GM19035 (cell line): ENCODE measurements around the gene ZNF507.

Experiments
- ATAC-seq: cut with Tn5 transposase; IDR thresholded peaks from one replicate; pipeline ENCODE4 v1.9.1; 2021; ENCODE audit not compliant: unreplicated experiment

The ZNF507 gene

GRCh38 chr19:32339423-32339822 is 6.0 kb upstream of the ZNF507 start:
- ATAC-seq, result no peak

DNA sequence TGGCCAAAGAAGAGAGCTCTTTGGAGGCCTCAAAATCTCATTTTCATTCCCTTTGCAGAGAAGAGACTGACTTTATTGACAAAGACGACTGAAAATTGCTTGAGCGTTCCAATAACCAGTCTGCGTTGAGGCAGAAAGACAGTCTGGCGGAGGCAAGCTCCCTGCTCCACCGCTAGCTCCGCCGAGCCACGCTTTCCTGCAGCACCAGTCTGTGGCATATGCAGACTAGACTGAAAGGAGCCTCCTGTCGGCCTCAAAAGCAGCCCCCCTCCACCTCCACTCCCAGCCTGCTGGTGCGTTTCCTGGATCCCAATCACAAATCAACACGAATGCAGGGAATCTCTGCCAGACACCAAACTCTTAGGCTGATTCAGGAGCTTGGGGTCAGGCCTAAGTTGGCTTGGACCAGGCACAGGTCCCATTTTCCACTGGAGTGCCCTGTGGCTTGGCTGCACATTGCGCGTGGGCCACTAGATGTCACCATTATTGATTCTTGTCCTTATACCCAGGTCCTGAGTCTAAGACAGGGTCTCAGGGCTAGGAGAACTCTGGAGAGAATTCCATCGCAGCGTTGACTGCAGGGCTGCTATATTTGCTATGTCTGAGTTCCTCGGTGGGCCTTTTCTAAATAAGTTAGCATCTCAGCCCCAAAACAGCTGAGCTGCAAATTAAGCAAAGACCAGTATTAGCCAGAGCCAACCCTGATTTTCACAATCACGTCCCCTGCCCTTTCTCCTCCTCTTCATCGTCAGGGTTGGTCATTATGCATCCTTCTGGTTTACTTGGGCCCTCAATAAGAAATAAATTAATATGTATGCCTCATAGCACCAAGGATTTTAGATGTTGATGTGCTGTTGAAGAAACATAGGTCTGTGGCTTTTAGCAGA is 5.2 kb upstream of the ZNF507 start:
- no peak for ATAC-seq

- ATAC-seq, result no peak
Measured at GRCh38 chr19:32342695-32343094, 2.7 kb upstream of the ZNF507 start.

GRCh38 chr19:32343550-32344262 is 1.7 kb upstream of the ZNF507 start:
- ATAC-seq, result no peak

GRCh38 chr19:32346901-32347300 is 1.5 kb downstream of the ZNF507 start:
- ATAC-seq, result no peak

DNA sequence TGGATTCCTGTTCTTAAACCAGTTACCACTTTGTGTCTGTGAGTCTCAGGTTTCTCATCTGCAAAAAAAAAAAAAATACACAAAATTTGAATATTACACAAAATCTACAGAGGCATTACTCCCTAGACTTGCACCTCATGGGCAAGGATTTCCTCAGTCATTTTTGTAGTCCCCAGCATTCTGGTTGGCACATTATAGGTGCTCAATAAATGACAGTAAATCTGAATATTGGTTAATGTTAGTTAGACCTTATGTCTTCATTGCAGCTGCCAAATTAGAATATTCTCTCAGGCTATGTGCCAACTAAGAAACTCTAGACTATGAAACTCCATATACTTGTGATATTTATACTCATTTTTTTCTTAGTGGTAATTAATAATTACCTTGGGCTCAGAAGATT is 2.2 kb downstream of the ZNF507 start:
- ATAC-seq, result no peak

DNA sequence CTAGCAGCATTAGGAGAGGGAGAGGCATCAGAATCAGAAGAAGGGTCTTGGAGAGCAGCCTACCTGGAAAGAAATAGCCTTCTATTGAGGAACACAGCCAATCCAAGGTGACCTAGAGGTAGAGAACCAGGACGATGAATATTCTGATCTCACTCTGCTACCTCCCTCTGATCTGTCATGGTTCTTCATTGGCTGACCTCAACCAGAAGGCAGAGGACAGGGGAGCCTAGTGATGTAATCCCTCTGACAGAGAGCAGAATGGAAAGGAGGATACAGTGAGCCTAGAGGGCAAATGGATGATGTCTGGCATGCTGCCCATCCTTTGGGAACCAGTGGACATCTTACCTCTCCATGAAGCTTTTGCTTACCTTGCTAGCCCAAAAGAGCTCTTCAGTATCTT is 3.6 kb downstream of the ZNF507 start:
- ATAC-seq, result no peak

DNA sequence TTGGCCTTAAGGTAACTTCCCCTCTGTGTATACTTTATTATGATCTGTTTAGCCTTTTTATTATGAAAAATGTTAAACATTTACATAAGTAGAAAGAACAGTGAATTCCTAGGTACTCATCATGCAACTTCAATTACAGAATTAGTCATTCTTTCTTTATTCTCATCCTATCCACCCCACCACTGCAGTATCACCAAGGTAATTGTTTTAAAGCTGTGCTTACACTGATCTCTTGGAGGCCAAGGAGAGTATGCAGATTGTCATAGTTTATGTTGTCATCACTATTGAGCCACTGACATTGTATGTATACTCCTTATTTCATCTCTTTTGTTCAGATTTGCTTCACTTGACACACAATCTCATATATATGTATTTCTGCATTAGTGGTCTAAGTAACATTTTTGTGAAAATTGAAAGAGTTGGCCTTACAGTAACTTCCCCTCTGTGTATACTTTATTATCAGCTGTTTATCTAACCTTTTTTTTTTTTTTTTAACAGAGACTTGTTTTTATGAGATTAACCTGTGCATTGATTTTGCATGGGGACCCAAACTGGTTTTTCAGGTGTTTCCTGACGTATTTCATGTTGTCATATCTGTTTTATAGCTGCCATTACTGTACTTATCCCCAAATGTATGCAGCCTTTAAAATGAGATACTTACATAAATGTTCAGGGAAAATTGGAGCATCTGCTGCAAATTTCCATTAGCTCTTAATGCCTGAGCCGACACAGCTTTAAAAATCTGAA is 4.5 kb downstream of the ZNF507 start:
- no peak for ATAC-seq

DNA sequence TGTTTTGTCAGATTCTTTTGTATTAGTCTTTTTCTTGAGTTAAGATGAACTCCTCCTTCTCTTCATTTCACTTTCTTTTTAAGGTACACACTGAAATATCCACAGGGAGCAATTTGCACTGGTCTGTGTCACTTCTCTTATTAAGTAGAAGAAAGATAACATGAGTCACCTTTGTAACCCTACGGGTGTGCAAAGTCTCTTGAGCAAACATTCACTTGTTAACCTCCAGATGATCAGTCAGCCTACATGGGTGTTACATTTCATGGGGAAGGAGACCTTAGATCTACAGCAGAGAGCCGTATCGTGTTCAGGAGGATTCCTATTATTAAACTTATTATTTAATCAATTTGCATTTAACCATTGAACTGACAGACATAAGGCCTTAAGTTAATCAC is 5.1 kb downstream of the ZNF507 start:
- no peak for ATAC-seq

GRCh38 chr19:32350987-32351348 is 5.6 kb downstream of the ZNF507 start:
- no peak for ATAC-seq

GRCh38 chr19:32352241-32352630 is 6.8 kb downstream of the ZNF507 start:
- ATAC-seq, result no peak

DNA sequence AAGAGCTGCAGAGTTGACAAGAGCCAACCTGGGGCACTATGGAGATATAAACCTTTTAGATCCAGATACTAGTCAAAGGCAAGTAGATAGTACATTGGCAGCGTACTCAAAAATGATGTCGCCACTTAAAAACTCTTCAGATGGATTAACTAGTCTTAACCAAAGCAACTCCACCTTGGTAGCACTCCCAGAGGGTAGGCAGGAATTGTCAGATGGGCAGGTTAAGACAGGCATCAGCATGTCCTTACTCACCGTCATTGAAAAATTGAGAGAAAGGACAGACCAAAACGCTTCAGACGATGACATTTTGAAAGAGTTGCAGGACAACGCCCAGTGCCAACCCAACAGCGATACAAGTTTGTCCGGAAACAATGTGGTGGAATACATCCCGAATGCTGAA is 8.9 kb downstream of the ZNF507 start:
- ATAC-seq, result no peak

GRCh38 chr19:32355309-32355708 is 9.9 kb downstream of the ZNF507 start:
- no peak for ATAC-seq

- ATAC-seq, result no peak
Measured at GRCh38 chr19:32357720-32358119, 12.3 kb downstream of the ZNF507 start.

- ATAC-seq, result no peak
Measured at GRCh38 chr19:32358321-32358720, 12.9 kb downstream of the ZNF507 start.

GRCh38 chr19:32359581-32359980 is 14.2 kb downstream of the ZNF507 start:
- ATAC-seq, result no peak

DNA sequence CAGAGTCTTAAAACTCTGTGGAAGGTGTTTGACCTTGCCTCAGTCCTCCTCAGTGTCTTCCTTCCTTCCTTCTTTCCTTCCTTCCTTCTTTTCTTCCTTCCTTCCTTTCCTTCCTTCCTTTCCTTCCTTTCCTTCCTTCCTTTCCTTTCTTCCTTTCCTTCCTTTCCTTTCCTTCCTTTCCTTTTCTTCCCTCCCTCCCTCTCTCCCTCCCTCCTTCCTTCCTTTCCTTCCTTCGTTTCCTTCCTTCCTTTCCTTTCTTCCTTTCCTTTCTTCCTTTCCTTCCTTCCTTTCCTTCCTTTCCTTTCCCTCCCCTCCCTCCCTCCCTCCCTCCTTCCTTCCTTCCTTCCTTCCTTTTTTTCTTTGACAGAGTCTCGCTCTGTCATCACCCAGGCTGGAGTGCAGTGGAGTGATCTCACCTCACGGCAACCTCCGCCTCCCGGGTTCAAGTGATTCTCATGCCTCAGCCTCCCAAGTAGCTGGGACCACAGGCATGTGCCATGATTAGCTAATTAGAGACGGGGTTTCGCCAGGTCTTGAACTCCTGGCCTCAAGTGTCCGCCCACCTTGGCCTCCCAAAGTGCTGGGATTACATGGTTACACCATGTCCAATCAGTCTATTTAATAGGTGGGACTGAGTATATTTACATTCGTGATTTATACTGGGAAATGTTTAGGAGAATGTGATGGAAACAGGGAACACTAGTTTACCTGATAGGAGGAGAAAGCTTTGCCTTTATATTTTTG is 16.3 kb downstream of the ZNF507 start:
- no peak for ATAC-seq

- no peak for ATAC-seq
Measured at GRCh38 chr19:32362318-32362691, 16.9 kb downstream of the ZNF507 start.

DNA sequence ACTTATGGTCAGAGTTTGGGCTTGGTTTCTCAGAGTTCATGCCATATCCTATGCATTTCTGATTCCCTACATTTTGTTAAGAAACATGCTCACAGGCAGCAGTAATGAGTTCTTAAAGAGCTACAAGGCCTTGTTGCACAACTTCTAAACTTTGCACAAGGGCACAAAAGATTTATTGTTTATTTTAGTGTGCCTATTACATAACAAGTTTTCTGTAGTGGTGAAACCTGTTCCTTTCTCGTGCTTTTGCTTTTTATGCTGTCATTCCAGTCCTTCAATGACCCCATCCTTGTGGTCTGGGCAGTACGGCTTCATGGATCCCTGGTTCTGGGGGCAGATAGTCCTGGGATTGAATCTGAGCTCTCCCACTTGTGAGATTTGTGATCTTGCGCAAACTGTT is 17.8 kb downstream of the ZNF507 start:
- ATAC-seq, result no peak

DNA sequence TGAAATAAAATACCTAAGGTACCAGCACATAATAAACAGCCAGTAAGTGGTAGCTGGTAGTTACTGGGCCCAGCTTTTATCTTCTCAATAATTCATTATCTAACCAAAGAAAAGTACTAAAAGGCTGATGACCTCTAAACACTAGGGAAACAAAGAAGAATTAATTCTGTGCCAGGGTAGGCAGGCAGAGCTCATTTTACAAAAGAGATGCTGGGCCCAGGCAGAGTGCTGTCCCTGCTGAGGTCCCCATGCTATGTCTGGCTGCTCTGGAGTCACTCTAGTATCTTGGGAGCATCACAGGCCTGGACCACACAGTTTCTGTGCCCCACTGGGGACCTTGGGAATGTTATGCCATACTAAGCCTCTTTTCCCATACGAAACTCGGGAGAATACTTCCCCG is 18.2 kb downstream of the ZNF507 start:
- no peak for ATAC-seq

DNA sequence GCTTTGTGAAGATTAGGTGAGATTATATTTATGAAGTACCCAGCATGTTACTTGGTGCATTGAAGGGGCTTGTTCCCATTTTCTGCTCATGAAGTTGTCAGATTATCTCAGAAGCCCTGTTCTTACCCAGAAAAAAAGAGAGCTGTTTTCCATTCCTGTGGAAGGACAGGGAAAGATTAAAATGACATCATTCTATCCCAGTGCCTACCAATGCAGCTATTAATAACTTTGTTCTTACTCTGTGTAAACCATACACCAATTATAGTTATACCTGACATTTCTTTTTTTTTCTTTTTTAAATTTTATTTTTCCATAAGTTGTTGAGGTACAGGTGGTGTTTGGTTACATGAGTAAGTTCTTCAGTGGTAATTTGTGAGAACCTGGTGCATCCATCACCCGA is 18.6 kb downstream of the ZNF507 start:
- ATAC-seq, result no peak
